Dermis blood vessel endothelial cell (primary cell): ENCODE results near the gene MAN2B2. TPM values are rescaled to one million over a fixed set of nuclear protein-coding genes. Genes with fewer than 3 reads are reported as not detected.
A peak's percentile ranks its signal among the peaks of the same experiment; 100 is the strongest.

Experiments
- DNase-seq: peaks from one replicate; pipeline ENCODE4 v3.0.0; 2010
- total RNA-seq: library from RNA; depleted of rRNA; stranded (reverse); fragments of >200 nt; gene quantifications from 2 replicates; pipeline ENCODE4 v1.2.3, GENCODE V29; 2014

The MAN2B2 gene
- 12.3 and 22.7 TPM in 2 replicates for total RNA-seq

- peak; percentile 77 for DNase-seq
These were observed at the start of gene MAN2B2 for GRCh38 chr4:6574747-6575502. Gene MAN2B2 (plus strand): TSS chr4:6575189. CDS start chr4:6575211, 22 bp downstream.

- DNase-seq = no peak
These were observed 49.5 kb upstream of the MAN2B2 start for GRCh38 chr4:6525474-6525873.

- no peak for DNase-seq
These were observed 48.8 kb upstream of the MAN2B2 start for GRCh38 chr4:6526156-6526555.

GRCh38 chr4:6526671-6527091, 48.3 kb upstream of the MAN2B2 start:
- DNase-seq = no peak

DNA sequence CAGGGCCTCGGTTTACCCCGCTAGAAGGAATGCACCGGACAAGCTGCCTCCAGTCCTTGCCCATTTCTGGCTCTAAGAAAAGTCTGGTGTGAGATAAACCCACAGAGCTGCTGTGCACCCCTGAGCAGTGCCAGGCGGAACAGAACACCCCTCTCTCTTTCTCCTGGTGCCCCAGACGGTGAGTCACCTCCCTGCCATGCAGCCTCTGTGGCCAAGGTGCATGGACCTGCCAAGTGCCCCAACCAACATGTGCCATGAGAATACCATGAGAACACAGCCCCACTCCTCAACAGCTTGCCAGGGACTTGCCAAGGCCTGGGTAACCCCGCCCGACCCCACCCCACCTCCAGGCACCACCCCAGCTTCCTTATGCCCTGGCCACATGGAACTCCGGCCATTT, 47.7 kb upstream of the MAN2B2 start:
- no peak for DNase-seq

- no peak for DNase-seq
These were observed 47.0 kb upstream of the MAN2B2 start for GRCh38 chr4:6527683-6528595.

DNA sequence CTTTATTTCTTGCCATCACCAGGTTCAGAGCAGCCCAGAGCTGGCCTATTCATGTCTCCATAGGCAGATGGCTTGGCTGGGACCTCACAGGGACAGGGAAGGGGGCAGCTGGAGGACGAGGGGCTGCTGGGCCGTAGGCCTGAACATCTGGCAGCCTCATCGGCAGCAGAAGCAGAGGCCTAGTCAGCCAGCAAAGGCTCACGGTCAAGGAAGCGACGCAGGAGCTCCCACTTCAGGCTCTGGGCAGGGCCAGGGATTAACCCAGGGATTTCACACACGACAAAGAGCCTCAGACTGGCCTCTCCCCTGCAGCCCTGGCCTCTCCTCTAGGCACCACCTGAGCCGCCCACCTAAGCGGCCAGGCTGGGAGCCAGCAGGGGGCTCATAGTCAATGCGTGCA, 46.0 kb upstream of the MAN2B2 start:
- no peak for DNase-seq

- no peak for DNase-seq
These were observed 44.7 kb upstream of the MAN2B2 start for GRCh38 chr4:6530301-6530700.

DNA sequence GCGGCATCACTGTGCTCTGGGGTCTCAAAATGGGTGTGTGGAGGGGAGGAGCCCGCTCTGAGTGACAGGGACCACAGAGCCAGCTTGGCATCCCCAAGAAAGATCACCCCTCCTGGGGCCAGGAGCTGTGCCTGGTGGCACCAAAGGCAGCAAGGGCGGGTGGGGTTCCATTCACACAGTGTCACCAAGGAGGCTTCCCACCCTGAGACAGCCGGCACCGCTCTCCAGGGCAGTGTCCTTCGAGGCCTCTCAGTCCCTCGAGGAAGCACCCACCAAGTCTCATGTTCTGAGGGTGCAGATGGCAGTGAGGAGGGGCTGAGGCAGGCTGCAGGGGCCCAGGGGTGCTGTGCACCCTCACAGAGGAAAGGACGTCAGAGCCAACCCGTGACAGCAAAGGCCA, 44.0 kb upstream of the MAN2B2 start:
- DNase-seq = no peak

DNA sequence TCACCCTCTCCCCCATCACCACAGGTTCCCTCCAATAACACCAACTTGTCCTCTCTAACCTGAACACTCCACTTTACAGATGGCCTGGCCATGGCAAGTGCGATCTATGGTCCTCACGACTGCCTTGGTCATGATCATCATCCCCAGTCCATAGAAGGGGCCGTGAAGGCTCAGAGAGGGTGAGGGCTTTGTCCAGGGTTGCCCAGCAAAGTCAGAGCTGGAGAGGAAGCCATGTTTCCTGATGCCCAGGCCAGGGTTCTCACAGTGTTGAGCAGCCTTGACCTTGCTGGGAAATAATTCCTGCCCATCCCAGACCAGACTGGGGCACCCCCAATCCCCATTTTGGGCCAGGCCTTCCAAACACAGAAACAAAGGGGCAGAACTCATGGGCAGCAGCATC, 42.9 kb upstream of the MAN2B2 start:
- DNase-seq = no peak

DNA sequence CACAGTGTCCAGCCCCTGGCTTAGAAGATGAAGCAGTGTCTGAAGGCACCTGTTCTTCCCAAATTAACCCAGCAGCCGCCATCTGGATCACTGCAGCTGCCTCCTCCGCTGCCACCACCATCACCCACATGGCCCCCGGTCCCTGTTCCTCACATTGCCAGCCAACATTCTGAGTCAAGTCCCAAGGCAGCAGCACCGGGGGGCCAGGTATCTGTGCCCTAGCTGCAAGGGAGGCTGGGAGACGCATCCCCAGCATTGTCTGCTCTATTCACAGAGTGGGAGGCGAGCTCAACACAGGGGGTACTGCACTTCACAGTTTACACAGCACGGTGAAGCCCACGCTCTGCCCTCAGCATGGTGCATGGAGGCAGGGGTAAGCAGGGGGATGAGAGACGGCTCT, 42.3 kb upstream of the MAN2B2 start:
- DNase-seq = no peak

GRCh38 chr4:6534050-6534449, 40.9 kb upstream of the MAN2B2 start:
- DNase-seq = no peak

- no peak for DNase-seq
These were observed 40.2 kb upstream of the MAN2B2 start for GRCh38 chr4:6534618-6535328.

GRCh38 chr4:6535329-6535692, 39.7 kb upstream of the MAN2B2 start:
- no peak for DNase-seq

GRCh38 chr4:6535706-6536105, 39.3 kb upstream of the MAN2B2 start:
- DNase-seq = no peak

DNA sequence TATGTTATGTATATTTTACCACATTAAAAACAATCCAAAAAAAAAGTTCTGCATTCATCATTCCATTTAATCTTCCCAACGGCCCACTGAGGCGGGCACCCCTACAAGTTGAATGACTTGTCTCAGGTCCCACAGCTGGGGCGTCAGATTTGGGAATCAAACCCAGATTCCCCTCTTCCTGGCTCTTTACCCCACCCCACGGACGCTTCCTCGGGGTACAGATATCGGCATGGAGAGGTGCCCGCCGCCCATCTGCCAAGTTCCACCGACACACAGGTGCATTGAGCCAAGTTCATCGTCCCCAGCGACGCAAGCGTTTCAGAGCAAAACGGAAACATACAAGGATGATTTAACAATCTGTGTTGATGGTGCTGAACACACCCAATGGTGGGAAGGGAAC, 36.9 kb upstream of the MAN2B2 start:
- no peak for DNase-seq

GRCh38 chr4:6538575-6538974, 36.4 kb upstream of the MAN2B2 start:
- DNase-seq = no peak

- DNase-seq = no peak
These were observed 35.8 kb upstream of the MAN2B2 start for GRCh38 chr4:6539009-6539764.

GRCh38 chr4:6540879-6541278, 34.1 kb upstream of the MAN2B2 start:
- no peak for DNase-seq

DNA sequence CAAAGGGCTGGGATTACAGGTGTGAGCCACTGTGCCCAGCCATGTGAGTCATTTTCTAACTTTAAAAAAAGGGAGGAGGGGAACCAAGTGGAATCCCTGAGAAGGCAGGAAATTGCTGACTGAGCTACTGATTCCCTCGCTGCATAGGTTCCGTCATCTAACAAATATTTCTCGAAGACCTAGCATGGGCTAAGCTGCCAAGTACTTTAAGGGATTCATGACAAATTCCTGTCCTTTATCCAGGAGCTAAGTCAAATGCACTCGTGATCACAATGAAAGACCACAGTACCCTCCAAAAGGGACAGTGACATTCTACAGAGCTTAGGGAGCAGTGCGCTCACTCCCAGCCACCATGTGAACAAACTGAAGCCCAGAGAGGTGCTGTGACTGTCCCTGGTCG, 33.2 kb upstream of the MAN2B2 start:
- no peak for DNase-seq

DNA sequence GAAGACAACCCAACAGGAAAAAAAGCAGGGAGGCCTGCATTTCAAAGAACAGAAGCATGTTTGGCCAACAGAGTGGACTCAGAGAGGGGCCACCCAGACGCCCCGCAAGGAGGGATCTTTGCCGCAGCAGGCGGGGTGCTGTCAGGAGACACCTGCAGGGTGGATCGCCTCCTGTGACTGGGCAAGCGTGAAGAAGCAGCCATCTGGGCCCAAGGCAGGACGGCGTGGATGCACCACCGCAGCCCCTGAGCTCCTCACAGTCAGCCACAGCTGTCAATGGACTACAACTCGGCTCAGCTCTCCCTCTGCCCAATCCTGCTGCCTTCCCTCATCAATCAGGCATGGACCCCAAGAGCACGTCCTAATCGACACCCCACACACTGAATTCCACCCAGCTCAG, 32.0 kb upstream of the MAN2B2 start:
- no peak for DNase-seq

- no peak for DNase-seq
These were observed 28.9 kb upstream of the MAN2B2 start for GRCh38 chr4:6546091-6546490.
